HG03196 (cell line): ENCODE measurements around the gene FLNB.
A peak's percentile ranks its signal among the peaks of the same experiment; 100 is the strongest.
"Not testable (repeated sequence)": the region's sequence is repeated elsewhere in the genome, so short reads cannot be mapped to it uniquely, and the experiment has no call there.

Experiments used
- ATAC-seq: cut with Tn5 transposase; IDR thresholded peaks from one replicate; pipeline ENCODE4 v1.9.1; 2021; ENCODE audit not compliant: unreplicated experiment

FLNB gene

DNA sequence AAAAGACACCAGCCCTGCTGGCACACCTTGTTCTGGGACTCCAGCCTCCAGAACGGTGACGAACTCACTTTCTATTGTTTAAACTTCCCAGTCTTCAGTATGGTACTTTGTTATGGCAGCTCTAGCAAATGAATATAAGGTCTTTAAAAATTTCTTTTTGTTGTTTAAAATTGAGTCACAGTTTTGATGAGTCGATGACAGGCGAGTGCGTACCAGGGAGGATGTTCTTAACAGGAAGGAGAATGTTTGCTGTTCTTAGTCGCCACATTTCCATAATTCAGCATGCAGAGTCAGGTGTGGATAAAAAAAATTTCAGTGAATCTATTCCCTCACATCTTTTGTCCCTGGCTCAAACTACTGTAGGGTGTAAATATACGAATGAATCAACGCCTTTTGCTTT, 190.1 kb downstream of the FLNB start:
- no peak for ATAC-seq

DNA sequence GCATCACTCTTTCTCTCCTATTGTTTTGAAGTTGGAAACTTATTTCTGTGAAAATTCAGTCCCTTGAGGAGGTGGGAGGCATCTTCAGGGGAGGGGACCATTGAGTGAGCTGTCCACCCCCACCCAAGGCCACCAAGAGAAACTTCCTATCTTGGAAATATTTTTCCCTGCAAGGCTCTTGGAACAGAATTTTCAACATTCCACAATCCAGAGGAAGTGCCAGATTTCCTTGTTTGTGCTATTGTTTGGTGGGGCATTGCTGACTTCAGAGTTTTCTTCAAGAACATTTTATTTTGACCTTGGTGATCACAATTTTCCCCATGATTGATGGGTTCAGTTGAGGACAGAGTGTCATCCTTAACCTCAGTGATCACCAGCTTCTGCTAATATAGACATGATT, 190.6 kb downstream of the FLNB start:
- ATAC-seq = no peak

GRCh38 chr3:58200121-58200709, 192.0 kb downstream of the FLNB start:
- no peak for ATAC-seq

DNA sequence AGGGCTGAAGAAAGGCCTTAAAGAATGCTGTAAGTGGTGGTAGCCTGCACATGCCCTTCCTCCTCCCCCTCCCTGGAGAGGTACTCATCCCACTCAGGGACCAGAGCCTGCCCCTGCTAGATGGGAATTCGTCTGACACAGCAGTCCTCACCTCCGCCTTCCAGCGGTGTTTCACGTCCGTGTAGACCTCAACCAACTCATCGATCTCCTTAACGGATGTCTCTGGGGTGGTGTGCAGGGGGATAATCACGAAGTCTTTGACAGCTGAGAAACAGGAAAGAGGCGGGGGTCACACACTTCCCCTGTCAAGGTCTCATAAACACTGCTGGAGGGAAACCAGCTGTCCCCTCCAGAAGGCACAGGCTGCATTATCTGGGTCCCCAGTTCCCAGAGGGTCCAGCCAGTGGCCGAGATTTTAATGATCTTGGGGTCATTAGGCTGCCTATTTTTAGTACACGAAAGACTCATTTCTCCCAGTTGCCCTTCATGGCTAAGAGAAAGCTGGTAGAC, 192.7 kb downstream of the FLNB start:
- ATAC-seq = no peak

- not testable (repeated sequence) for ATAC-seq
These were observed 193.2 kb downstream of the FLNB start for GRCh38 chr3:58201451-58201850.

DNA sequence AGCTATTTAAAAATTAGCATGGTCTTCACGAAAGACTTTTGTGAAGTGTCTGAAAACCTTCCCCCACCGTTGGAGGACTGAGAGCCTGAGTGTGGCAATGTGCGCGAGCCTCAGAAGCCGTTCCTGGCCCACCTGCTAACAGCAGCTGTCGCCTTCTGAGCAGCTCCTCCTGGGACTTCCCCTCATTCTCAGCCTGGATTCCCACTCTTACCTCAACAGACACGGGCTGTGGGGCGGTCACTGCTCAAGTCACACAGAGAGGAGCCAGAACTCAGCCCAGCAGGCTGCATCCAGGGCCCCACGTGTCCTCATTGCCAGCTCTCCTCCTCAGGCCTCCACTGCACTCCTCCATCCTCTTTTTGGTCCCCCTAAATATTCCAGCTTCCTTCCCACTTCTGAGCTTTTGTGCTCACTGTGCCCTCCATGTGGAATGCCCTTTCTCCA, 194.7 kb downstream of the FLNB start:
- ATAC-seq = peak; percentile 53

- no peak for ATAC-seq
These were observed 195.3 kb downstream of the FLNB start for GRCh38 chr3:58203541-58203940.

DNA sequence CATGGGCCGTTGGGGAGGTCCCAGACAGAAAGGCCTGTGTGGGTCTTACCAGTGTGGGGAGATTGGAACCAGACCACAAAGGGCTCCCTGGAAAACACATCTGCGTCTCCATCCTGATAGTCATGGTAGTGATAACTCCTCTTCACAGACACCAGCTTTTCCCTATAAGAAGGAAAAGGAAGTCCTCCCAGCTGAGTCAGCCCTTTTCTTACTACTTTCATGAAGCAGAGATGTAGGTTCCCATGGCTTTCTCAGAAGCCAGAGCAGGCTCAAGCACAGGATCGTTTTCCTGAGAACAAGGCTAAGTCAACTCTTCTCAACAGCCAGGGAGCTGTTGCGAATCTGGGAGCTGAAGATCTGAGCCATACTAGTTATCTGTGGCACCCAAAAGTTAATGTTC, 196.5 kb downstream of the FLNB start:
- ATAC-seq = no peak

DNA sequence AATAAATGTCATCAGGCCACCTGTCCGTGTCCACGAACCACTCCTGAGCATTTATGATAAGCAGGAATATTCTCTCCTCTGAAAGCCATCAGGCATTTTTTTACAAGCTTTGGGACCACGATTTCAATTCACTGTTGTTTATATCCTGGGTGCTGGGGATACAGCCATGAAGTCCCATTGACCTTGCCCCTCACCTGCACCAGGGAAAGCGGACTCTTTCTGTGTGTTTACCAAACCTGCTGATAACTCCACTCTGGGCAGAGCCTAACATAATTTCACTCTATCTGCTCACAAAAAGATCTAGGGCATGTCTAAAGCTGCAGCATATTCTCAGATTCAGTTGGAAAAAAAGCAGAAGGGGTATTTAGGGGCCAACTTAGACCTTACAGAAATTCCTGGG, 197.8 kb downstream of the FLNB start:
- no peak for ATAC-seq

DNA sequence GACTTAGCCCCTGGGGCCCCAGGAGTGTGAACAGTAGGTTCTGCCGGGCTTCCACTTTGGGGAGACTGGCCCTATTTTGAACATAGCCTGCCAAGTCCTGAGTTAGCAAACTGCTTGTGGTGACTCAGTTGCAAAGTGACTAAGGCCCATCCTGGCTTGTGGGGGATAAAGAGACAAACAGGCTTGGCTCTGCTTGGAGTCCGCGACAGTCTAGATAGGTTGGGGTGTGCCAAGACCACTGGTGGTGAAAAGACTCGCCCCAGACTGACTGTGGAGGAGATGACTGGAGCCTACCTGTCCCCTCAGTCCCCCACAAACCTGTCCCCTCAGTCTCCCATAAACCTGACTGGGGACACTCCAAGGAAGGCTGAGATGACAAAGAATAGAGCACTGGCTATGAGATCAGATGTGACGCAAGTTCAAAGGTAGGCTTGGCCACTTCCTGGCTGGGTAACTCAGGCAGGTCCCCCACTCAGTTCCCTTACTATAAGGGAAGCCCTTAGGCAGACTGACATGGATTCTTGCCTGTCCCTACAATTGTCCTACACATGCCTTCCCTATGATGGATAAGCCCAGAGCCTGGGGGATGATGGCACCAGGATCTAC, 198.3 kb downstream of the FLNB start:
- no peak for ATAC-seq

GRCh38 chr3:58207954-58208353, 199.7 kb downstream of the FLNB start:
- no peak for ATAC-seq

- no peak for ATAC-seq
These were observed 201.7 kb downstream of the FLNB start for GRCh38 chr3:58209933-58210332.

DNA sequence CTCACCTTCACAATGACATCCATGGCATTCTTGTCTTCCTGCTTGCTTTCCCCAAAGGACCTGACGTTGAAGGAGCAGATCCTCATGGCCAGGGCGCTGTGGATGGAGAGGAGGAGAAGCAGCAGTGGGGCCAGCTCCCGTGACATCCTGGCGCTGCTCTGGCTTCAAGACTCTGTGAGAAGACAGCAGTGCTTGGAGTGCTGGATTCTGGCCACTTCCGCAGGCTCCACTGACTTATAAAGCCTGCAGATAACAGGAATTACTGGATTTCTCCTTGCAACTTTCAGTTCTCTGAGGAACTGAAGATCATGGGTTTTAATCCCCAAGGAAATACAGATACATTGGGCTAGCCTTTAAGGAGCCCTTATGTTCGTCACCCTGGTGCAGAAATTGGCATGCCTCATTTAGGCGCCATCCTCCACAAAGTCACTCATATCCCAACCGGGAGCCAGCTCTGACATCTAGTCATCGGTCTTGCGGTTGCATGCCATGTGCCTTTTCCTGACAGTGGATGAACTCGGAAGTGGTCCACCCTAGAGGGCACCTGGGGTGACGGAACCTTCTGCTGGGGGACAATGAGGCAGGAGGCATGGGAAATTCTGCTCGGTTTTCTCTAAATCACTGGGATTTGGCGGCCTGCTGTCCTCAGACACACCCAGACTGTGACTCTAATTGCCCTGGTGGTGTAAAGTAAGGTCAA, 202.7 kb downstream of the FLNB start, which contains the start of gene DNASE1L3:
Gene DNASE1L3 (minus strand): TSS at position 212 of the 700 bp plus-strand sequence. CDS start 66 bp downstream, at position 146.
- no peak for ATAC-seq

DNA sequence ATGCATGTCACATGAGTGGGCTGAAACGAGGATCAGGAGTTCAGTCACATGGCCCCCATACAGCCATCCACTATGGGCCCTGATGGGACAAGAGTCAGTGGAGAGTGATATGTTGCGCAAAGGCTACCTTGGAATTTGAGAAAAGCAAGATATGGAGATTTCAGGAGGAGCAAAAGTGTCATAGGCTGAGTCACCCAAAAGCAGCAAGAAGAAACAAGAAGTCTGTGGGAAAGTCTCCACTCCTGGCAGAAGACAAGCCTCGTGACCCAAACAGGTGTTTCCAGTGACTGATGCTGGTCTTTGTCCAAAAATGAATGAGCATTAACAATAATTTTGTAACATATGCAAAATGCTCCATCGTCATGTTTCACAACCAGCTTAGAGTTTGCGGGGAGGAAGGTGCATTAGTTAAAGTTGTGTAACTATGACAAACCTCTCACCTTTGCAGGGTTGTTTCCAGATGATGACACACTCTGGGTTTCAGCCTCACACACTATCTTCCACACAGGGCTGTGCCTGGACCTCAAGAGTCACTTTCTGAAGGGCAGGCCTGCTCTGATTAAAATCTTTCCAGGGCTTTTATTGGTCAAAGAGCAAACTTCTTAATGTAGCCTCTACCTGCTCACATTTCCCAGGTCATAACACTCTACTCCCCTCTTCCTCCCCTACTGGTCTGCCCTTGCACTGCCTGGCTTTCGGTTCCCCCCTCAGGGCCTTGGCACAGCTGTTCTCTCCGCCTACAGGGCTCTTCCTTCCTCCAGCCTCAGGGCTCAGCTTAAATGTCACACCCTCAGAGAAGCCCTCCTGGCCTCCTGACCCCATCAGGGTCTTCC, 206.5 kb downstream of the FLNB start:
- ATAC-seq = peak; percentile 77

DNA sequence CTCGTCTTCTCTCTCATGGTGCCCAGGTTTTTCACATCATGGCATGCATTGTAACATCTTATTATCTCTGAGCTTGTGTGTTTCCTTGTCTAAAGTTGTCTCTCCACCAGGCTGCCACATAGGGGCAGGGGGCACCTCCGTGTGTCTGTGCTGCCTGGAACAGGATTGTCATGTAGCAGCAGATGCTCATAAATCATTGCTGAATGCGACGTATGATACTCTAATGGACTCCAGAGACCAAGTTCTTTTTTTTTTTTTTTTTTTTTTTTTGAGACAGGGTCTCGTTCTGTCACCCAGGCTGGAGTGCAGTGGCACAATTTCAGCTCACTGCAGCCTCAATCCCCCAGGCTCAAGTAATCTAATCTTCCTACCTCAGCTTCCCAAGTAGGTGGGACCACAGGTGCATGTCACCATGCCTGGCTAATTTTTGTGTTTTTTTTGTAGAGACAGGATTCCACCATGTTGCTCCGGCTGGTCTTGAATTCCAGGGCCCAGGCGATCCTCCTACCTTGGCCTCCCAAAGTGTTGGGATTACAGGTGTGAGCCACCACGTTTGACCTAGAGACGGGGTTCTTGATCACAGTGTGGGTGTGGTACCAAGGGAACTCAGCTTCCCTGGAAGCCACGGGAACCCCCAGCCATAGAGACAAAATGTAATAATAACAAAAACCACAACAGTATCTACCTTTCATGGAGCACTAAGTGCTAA, 207.2 kb downstream of the FLNB start:
- ATAC-seq = no peak

- ATAC-seq = no peak
These were observed 208.4 kb downstream of the FLNB start for GRCh38 chr3:58216496-58217195.

GRCh38 chr3:58217209-58217811, 209.1 kb downstream of the FLNB start:
- peak; percentile 42 for ATAC-seq

DNA sequence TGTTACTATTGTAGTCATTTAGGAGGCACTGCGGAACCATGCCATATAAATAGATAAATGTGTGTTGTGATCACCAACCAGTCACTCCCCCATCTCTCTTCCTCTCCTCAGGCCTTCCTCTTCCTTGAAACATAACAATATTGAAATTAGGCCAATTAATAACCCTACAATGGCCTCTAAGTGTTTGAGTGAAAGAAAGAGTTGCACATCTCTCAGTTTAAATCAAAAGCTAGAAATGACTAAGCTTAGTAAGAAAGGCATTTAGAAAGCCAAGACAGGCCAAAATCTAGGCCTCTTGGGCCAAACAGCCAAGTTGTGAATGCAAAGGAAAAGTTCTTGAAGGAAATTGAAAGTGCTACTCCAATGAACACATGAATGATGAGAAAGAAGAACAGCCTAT, 210.7 kb downstream of the FLNB start:
- no peak for ATAC-seq
